Gastroesophageal sphincter (tissue), 3 donors: ENCODE data around the gene NLE1.

Experiments
- EP300 ChIP-seq: sonication (generic); formaldehyde crosslinking; IDR thresholded peaks from one replicate; pipeline ENCODE4 v1.6.1; 2017; ENCODE audit warnings: antibody characterized with exemption, mild to moderate bottlenecking
- TF ChIP-seq, protein P1 (sequence below), 4 experiments: fragments of 200-600 bp in 2 of 4; fragments of 450-650 bp in 2 of 4; sonication (generic) in 1 of 4; IDR thresholded peaks; one replicate each; pipeline ENCODE4 v1.5.1; 2017 to 2019; ENCODE audit warnings: antibody characterized with exemption in 4 of 4, mild to moderate bottlenecking in 2 of 4, moderate library complexity in 2 of 4

DNA sequence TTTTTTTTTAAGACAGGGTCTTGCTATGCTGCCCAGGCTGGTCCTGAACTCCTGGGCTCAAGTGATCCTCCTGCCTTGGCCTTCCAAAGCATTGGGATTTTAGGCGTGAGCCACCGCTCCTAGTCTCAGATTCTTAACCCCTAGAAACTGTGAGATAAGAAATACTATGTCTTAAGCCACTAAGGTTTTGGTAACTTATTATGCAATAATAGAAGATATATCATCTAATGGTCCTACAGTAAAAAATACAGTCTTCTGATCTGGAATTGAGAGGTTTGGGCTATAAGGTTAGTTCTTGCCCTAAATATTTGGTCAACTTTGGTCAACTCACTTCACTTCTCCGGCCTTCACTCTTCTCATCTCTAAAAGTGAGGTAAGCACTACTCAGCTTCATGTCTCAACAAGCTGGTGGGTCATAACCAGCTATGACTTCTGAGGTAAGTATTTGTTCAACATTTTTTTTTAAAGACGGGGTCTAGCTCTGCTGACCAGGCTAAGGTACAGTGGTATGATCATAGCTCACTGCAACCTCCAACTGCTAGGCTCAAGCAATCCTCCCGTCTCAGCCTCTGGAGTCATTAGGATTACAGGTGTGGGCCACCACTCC is 37.2 kb downstream of the NLE1 start:
- TF ChIP-seq, protein P1, sequence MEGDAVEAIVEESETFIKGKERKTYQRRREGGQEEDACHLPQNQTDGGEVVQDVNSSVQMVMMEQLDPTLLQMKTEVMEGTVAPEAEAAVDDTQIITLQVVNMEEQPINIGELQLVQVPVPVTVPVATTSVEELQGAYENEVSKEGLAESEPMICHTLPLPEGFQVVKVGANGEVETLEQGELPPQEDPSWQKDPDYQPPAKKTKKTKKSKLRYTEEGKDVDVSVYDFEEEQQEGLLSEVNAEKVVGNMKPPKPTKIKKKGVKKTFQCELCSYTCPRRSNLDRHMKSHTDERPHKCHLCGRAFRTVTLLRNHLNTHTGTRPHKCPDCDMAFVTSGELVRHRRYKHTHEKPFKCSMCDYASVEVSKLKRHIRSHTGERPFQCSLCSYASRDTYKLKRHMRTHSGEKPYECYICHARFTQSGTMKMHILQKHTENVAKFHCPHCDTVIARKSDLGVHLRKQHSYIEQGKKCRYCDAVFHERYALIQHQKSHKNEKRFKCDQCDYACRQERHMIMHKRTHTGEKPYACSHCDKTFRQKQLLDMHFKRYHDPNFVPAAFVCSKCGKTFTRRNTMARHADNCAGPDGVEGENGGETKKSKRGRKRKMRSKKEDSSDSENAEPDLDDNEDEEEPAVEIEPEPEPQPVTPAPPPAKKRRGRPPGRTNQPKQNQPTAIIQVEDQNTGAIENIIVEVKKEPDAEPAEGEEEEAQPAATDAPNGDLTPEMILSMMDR (IDR thresholded peaks at IDR 0.05): no peak
- no peak for TF ChIP-seq EP300
